MM.1S (cell line): ENCODE results near the gene IFNW1.

Experiments used
- EZH2phosphoT487 ChIP-seq: fragments of 300-600 bp; sonication (generic); IDR thresholded peaks from 2 replicates; pipeline ENCODE4 v1.6.1; 2018; ENCODE audit warnings: antibody characterized with exemption, low read length
- TF ChIP-seq, protein P1 (sequence below): fragments of 300-600 bp; sonication (generic); IDR thresholded peaks from 2 replicates; pipeline ENCODE4 v1.5.1; 2016; ENCODE audit warnings: antibody characterized with exemption, low read length, mixed read lengths

DNA sequence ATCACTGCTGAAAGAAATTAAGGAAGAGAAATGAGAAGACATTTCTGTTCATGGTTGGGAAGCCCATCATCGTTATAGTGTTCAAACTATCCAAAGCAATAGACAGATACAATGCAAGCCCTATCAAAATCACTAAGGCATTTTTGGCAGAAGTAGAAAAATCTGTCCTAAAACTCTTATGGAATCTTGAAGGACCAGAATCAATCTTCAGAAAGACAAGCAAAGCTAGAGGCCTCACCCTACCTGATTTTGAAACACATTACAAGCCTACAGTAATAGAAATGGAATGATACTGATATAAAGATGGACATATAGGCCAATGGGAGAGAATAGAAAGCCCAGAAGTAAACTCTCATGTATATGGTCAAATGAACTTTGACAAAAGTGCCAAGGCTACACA lies 29.7 kb upstream of the IFNW1 start:
- TF ChIP-seq, protein P1, sequence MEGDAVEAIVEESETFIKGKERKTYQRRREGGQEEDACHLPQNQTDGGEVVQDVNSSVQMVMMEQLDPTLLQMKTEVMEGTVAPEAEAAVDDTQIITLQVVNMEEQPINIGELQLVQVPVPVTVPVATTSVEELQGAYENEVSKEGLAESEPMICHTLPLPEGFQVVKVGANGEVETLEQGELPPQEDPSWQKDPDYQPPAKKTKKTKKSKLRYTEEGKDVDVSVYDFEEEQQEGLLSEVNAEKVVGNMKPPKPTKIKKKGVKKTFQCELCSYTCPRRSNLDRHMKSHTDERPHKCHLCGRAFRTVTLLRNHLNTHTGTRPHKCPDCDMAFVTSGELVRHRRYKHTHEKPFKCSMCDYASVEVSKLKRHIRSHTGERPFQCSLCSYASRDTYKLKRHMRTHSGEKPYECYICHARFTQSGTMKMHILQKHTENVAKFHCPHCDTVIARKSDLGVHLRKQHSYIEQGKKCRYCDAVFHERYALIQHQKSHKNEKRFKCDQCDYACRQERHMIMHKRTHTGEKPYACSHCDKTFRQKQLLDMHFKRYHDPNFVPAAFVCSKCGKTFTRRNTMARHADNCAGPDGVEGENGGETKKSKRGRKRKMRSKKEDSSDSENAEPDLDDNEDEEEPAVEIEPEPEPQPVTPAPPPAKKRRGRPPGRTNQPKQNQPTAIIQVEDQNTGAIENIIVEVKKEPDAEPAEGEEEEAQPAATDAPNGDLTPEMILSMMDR, result no peak
- TF ChIP-seq EZH2phosphoT487, result no peak
